HG03060 (cell line): ENCODE data around the gene CNN2.
"Not testable (repeated sequence)": the region's sequence is repeated elsewhere in the genome, so short reads cannot be mapped to it uniquely, and the experiment has no call there.

Experiments
- ATAC-seq: cut with Tn5 transposase; IDR thresholded peaks from one replicate; pipeline ENCODE4 v1.9.1; 2021; ENCODE audit warnings: low read depth, moderate number of reproducible peaks; ENCODE audit not compliant: unreplicated experiment

Gene CNN2

GRCh38 chr19:1025080-1025479 lies 1.3 kb upstream of the CNN2 start:
- ATAC-seq, result not testable (repeated sequence)

GRCh38 chr19:1026783-1027649 lies 608 bp downstream of the CNN2 start:
- no peak for ATAC-seq

- ATAC-seq, result no peak
Observed at GRCh38 chr19:1027650-1028061, 1.2 kb downstream of the CNN2 start.

GRCh38 chr19:1028062-1028926 lies 1.9 kb downstream of the CNN2 start:
- ATAC-seq, result no peak

GRCh38 chr19:1032264-1032867 lies 6.0 kb downstream of the CNN2 start:
- ATAC-seq, result no peak

GRCh38 chr19:1035998-1036621 lies 9.7 kb downstream of the CNN2 start:
- no peak for ATAC-seq

GRCh38 chr19:1037621-1038064 lies 11.2 kb downstream of the CNN2 start:
- ATAC-seq, result no peak

- no peak for ATAC-seq
Observed at GRCh38 chr19:1038978-1039645, 12.7 kb downstream of the CNN2 start.

GRCh38 chr19:1039646-1040475 lies 13.5 kb downstream of the CNN2 start, which contains the start of gene ABCA7:
Gene ABCA7, plus strand, starts transcription at chr19:1040107. Its CDS starts 1,255 bp downstream, at chr19:1041362.
- peak; percentile 43 for ATAC-seq

GRCh38 chr19:1040476-1041271 lies 14.3 kb downstream of the CNN2 start:
- no peak for ATAC-seq

- ATAC-seq, result no peak
Observed at GRCh38 chr19:1041272-1041834, 14.9 kb downstream of the CNN2 start.

GRCh38 chr19:1041835-1042685 lies 15.7 kb downstream of the CNN2 start:
- ATAC-seq, result no peak

GRCh38 chr19:1042689-1043511 lies 16.5 kb downstream of the CNN2 start:
- ATAC-seq, result no peak

GRCh38 chr19:1045247-1045603 lies 18.8 kb downstream of the CNN2 start:
- no peak for ATAC-seq

- ATAC-seq, result no peak
Observed at GRCh38 chr19:1046117-1046626, 19.8 kb downstream of the CNN2 start.
